Activated CD4-positive, alpha-beta T cell treated with anti-CD3 and anti-CD28 coated beads, Interleukin-2, amount 50 U/mL, for 4 hours (primary cell): ENCODE data around the gene CAPSL.
"Not testable (repeated sequence)": the region's sequence is repeated elsewhere in the genome, so short reads cannot be mapped to it uniquely, and the experiment has no call there.

Source experiments
- DNase-seq, 2 experiments: peaks; one replicate each; pipeline ENCODE4 v3.0.0-alpha.2; 2020

Gene CAPSL

GRCh38 chr5:35870605-35871004 lies 67.8 kb downstream of the CAPSL start:
- DNase-seq: no peak

GRCh38 chr5:35869685-35870277 lies 68.6 kb downstream of the CAPSL start:
- no peak for DNase-seq

- no peak for DNase-seq
Measured at GRCh38 chr5:35867998-35868397, 70.4 kb downstream of the CAPSL start.

- DNase-seq: no peak
Measured at GRCh38 chr5:35863159-35863558, 75.3 kb downstream of the CAPSL start.

- DNase-seq: no peak
Measured at GRCh38 chr5:35862126-35862525, 76.3 kb downstream of the CAPSL start.

- DNase-seq: no peak
Measured at GRCh38 chr5:35861718-35862117, 76.7 kb downstream of the CAPSL start.

GRCh38 chr5:35860686-35861085 lies 77.7 kb downstream of the CAPSL start:
- DNase-seq: no peak

- no peak for DNase-seq
Measured at GRCh38 chr5:35859101-35859661, 79.2 kb downstream of the CAPSL start.

GRCh38 chr5:35857606-35858205 lies 80.7 kb downstream of the CAPSL start:
- DNase-seq: no peak

- no peak for DNase-seq
Measured at GRCh38 chr5:35856765-35857351, 81.6 kb downstream of the CAPSL start, which contains the start of gene IL7R. Gene IL7R, plus strand, starts transcription at chr5:35856891. Its CDS starts 87 bp downstream, at chr5:35856978.

GRCh38 chr5:35856186-35856764 lies 82.1 kb downstream of the CAPSL start:
- DNase-seq: not testable (repeated sequence)

- no peak for DNase-seq
Measured at GRCh38 chr5:35855187-35855586, 83.2 kb downstream of the CAPSL start.
